K562 (cell line): ENCODE results near the gene MTCL3.

Source experiments
- BCL6 ChIP-seq: fragments of 250-450 bp; sonication (Bioruptor Pico); IDR thresholded peaks from 2 replicates; pipeline ENCODE4 v1.4.0; 2020
- CHAMP1 ChIP-seq: fragments of 450-650 bp; IDR thresholded peaks from 2 replicates; pipeline ENCODE4 v1.6.1; 2016; ENCODE audit warnings: mild to moderate bottlenecking
- ERF ChIP-seq: fragments of 450-650 bp; formaldehyde crosslinking; IDR thresholded peaks from 2 replicates; pipeline ENCODE4 v1.4.0; 2020; ENCODE audit warnings: mild to moderate bottlenecking, mixed read lengths
- ETV1 ChIP-seq: fragments of 450-650 bp; conservative IDR thresholded peaks from 2 replicates; pipeline ENCODE4 v1.6.1; 2016; ENCODE audit warnings: missing genetic modification characterization, control low read depth, low read depth, missing compliant biosample characterization
- EWSR1 ChIP-seq: fragments of 450-650 bp; IDR thresholded peaks from 2 replicates; pipeline ENCODE4 v1.6.1; 2018; ENCODE audit warnings: borderline replicate concordance, mild to moderate bottlenecking, low read depth, moderate library complexity; ENCODE audit not compliant: partially characterized antibody
- FOXA1 ChIP-seq: fragments of 450-650 bp; IDR thresholded peaks from 2 replicates; pipeline ENCODE4 v1.6.1; 2016; ENCODE audit warnings: mild to moderate bottlenecking, borderline replicate concordance
- HNRNPK ChIP-seq: fragments of 200-400 bp; formaldehyde crosslinking; IDR thresholded peaks from one replicate; pipeline ENCODE4 v1.6.1; 2018; ENCODE audit warnings: mild to moderate bottlenecking, low read depth, low read length; ENCODE audit not compliant: poor library complexity, severe bottlenecking
- KDM5B ChIP-seq: fragments of 200-600 bp; sonication (generic); IDR thresholded peaks from 2 replicates; pipeline ENCODE4 v1.6.1; 2012; ENCODE audit warnings: low read depth, mild to moderate bottlenecking, moderate library complexity, low read length, control low read depth, inconsistent platforms; ENCODE audit not compliant: insufficient replicate concordance
- POLR2AphosphoS2 ChIP-seq: IDR thresholded peaks from 2 replicates; pipeline ENCODE4 v1.6.1; 2012; ENCODE audit warnings: low read length, improper control_type of control experiment
- RBM15 ChIP-seq: fragments of 200-400 bp; formaldehyde crosslinking; IDR thresholded peaks from 2 replicates; pipeline ENCODE4 v1.6.1; 2018; ENCODE audit warnings: mild to moderate bottlenecking, low read length, moderate library complexity; ENCODE audit not compliant: insufficient read depth
- ZSCAN32 ChIP-seq: fragments of 450-650 bp; formaldehyde crosslinking; IDR thresholded peaks from 2 replicates; pipeline ENCODE4 v1.4.0; 2020; ENCODE audit warnings: mild to moderate bottlenecking, moderate library complexity
- TF ChIP-seq, protein P1 (sequence below), 3 experiments: fragments of 200-800 bp in 1 of 3; sonication (Bioruptor generic) in 1 of 3; sonication (generic) in 1 of 3; formaldehyde crosslinking in 1 of 3; IDR thresholded peaks; 2 replicates each; pipeline versions ENCODE4 v1.6.1 to v1.8.0; 2016 to 2022; ENCODE audit warnings: mild to moderate bottlenecking in 2 of 3, missing compliant biosample characterization in 2 of 3, missing genetic modification characterization in 2 of 3, missing genetic modification reagents in 1 of 3

The MTCL3 gene

DNA sequence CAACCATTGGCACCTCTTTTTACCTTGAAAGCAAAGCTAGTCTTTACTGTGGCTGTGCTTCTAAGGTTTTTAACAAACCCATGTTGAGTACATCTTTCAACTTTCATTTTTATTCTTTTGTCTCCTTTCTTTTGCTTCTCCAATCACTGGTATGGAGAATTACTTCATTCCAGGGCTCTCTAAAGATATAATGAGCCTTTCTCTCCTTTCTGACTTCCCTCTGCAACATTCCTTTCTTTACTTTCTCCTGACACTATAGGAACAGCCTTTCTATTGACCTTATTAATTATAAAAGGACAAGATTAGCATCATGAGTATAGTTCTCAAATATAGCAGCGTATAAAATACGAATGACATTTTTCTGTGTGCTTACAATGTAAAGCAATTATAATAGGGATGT, 36.8 kb downstream of the MTCL3 start (continued):
- TF ChIP-seq CHAMP1 (no peak), BCL6 (no peak), RBM15 (no peak), ETV1 (no peak), FOXA1 (no peak), ZSCAN32 (CRISPR knock-in tag) (no peak), KDM5B (no peak), EWSR1 (no peak), ERF (no peak), POLR2AphosphoS2 (no peak), HNRNPK (no peak)
- TF ChIP-seq, protein P1, sequence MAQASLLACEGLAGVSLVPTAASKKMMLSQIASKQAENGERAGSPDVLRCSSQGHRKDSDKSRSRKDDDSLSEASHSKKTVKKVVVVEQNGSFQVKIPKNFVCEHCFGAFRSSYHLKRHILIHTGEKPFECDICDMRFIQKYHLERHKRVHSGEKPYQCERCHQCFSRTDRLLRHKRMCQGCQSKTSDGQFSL (CRISPR knock-in tag; IDR thresholded peaks at IDR 0.05) = no peak
- TF ChIP-seq, protein P1 (tag; IDR thresholded peaks at IDR 0.05) = no peak
